ENCODE data around the gene SRCIN1.

- TF ChIP-seq CTCF (IDR thresholded peaks at IDR 0.05) (no peak), POLR2A (IDR thresholded peaks at IDR 0.05) (no peak)
Observed at GRCh38 chr17:38605411-38605840, 326 bp downstream of the SRCIN1 start.
